NCI-H2029 (cell line): ENCODE data around the gene UQCC2.

ENCODE experiments used
- DNase-seq: peaks from one replicate; lab custom pipeline; 2025; lab: John Stamatoyannopoulos, UW

UQCC2 gene

GRCh38 chr6:33725222-33725621, 13.7 kb upstream of the UQCC2 start:
- no peak for DNase-seq

GRCh38 chr6:33724102-33725023, 12.9 kb upstream of the UQCC2 start:
- DNase-seq: no peak

GRCh38 chr6:33723371-33724085, 12.0 kb upstream of the UQCC2 start:
- no peak for DNase-seq

GRCh38 chr6:33722103-33722623, 10.7 kb upstream of the UQCC2 start:
- DNase-seq: peak; percentile 38

- DNase-seq: no peak
Observed at GRCh38 chr6:33721508-33721907, 10.0 kb upstream of the UQCC2 start.

- peak; percentile 49 for DNase-seq
Observed at GRCh38 chr6:33720998-33721397, 9.5 kb upstream of the UQCC2 start.

GRCh38 chr6:33719326-33719987, 8.0 kb upstream of the UQCC2 start:
- DNase-seq: peak; percentile 96

- DNase-seq: no peak
Observed at GRCh38 chr6:33718713-33719112, 7.2 kb upstream of the UQCC2 start.

GRCh38 chr6:33717934-33718455, 6.5 kb upstream of the UQCC2 start:
- no peak for DNase-seq

GRCh38 chr6:33716890-33717632, 5.6 kb upstream of the UQCC2 start:
- DNase-seq: peak; percentile 72

GRCh38 chr6:33716379-33716778, 4.9 kb upstream of the UQCC2 start:
- peak; percentile 96 for DNase-seq

- no peak for DNase-seq
Observed at GRCh38 chr6:33714385-33715040, 3.0 kb upstream of the UQCC2 start.

- no peak for DNase-seq
Observed at GRCh38 chr6:33713786-33714185, 2.3 kb upstream of the UQCC2 start.

- no peak for DNase-seq
Observed at GRCh38 chr6:33712914-33713313, 1.4 kb upstream of the UQCC2 start.

- peak; percentile 63 for DNase-seq
Observed at GRCh38 chr6:33710296-33711121, 991 bp downstream of the UQCC2 start.

GRCh38 chr6:33709605-33710295, 1.8 kb downstream of the UQCC2 start:
- DNase-seq: no peak

GRCh38 chr6:33708516-33709204, 2.8 kb downstream of the UQCC2 start:
- DNase-seq: no peak

GRCh38 chr6:33707771-33708170, 3.7 kb downstream of the UQCC2 start:
- no peak for DNase-seq
